Activated effector memory CD4-positive, alpha-beta T cell treated with anti-CD3 and anti-CD28 coated beads, Interleukin-2, amount 50 U/mL, for 16 hours (primary cell): ENCODE data around the gene BHLHE23.
"Not testable (repeated sequence)": the region's sequence is repeated elsewhere in the genome, so short reads cannot be mapped to it uniquely, and the experiment has no call there.

ENCODE experiments used
- DNase-seq: peaks from one replicate; pipeline ENCODE4 v3.0.0-alpha.2; 2020

BHLHE23 gene

GRCh38 chr20:63042448-63043071 lies 35.8 kb upstream of the BHLHE23 start:
- DNase-seq, result no peak

DNA sequence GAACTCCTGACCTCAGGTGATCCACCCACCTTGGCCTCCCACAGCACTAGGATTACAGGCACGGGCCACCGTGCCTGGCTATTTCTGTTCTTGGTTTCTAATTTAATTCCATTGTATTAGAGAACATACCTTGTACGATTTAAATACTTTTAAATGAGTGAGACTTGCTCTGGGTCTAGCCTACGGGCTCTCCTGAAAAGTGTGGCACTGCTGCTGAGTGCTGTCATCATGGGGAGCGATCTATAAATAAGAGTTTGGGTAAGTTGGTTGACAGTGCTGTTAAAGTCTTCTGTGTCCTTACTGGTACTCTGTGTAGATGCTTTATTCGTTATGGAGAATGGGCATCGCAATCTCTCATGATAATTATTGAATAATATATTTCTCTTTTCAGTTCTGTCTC lies 35.0 kb upstream of the BHLHE23 start:
- DNase-seq, result no peak

GRCh38 chr20:63037669-63038268 lies 31.0 kb upstream of the BHLHE23 start:
- DNase-seq, result no peak

GRCh38 chr20:63036291-63036690 lies 29.5 kb upstream of the BHLHE23 start:
- no peak for DNase-seq

GRCh38 chr20:63035603-63036185 lies 28.9 kb upstream of the BHLHE23 start:
- no peak for DNase-seq

GRCh38 chr20:63034710-63035602 lies 28.2 kb upstream of the BHLHE23 start:
- DNase-seq, result not testable (repeated sequence)

GRCh38 chr20:63033794-63034709 lies 27.3 kb upstream of the BHLHE23 start:
- DNase-seq, result peak; percentile 45

DNA sequence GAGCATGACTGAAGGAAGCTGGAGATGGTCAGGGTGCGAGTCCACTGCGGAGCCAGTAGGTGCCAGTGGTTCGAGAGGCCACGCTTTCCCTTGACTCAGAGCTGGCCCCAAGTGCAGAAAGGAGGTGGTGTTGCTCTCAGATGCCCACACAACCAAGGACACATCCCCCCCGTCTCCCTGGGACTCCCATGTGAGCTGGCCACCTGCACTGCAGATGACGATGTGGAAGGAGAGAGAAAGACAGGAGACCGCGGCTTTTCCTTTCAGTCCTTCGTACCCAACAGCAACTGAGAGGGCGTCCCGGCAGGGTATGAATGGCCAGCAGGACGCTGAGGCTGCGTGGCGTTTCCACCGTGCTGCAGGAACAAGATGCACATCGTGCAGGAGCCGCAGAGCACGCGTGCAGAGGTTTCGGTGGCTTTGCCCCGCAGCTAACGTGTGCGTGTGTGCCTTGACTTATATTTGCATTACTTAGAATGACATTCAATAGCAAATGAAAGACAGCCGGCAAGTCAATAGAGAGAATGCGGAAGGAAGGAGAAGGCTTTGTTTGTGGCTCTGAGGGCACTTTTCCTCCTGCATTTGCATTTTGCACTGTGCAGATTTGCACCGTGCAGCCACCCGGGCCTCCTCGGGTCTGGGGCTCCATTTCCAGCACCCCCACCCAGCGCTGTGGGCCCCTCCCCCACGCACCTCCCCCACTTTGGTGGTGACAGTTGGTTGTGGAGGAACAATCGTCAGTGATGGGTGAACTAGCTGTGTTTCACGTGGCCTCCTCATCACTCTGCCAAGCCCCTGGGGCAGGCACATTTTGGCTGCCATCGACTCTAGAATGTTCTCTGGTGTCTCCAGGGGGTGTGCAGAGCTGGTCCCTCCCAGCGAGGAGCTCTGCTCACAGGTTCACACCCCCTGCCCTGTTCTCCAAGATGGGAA lies 26.4 kb upstream of the BHLHE23 start:
- DNase-seq, result peak; percentile 65

- DNase-seq, result peak; percentile 54
These were observed 25.4 kb upstream of the BHLHE23 start for GRCh38 chr20:63032026-63032800.

GRCh38 chr20:63031251-63032014 lies 24.7 kb upstream of the BHLHE23 start:
- DNase-seq, result no peak

- DNase-seq, result no peak
These were observed 22.8 kb upstream of the BHLHE23 start for GRCh38 chr20:63029358-63030121.

DNA sequence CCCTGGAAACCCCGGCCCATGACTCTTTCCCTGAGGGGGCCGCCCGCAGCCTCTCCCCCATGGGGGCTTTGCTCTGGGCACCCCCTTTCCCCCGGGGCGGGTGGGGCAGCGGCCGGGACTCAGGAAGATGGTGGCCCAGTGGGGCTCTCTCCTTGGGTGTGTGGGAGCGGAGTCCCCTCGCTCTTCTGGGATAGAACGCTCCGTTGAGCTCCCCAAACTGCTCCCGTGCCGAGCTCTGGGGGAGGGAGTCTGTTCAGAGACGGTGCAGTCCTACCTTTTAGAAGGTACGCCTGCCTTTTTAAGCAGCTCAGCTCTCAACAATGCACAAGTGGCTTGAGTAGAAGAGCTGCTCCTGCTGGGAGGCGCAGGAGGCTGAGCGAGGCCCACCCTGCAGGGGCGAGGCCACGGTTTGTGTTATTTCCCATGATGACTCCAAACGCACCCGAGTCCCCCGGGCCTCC lies 21.7 kb upstream of the BHLHE23 start:
- DNase-seq, result no peak

- DNase-seq, result no peak
These were observed 21.2 kb upstream of the BHLHE23 start for GRCh38 chr20:63027922-63028389.

DNA sequence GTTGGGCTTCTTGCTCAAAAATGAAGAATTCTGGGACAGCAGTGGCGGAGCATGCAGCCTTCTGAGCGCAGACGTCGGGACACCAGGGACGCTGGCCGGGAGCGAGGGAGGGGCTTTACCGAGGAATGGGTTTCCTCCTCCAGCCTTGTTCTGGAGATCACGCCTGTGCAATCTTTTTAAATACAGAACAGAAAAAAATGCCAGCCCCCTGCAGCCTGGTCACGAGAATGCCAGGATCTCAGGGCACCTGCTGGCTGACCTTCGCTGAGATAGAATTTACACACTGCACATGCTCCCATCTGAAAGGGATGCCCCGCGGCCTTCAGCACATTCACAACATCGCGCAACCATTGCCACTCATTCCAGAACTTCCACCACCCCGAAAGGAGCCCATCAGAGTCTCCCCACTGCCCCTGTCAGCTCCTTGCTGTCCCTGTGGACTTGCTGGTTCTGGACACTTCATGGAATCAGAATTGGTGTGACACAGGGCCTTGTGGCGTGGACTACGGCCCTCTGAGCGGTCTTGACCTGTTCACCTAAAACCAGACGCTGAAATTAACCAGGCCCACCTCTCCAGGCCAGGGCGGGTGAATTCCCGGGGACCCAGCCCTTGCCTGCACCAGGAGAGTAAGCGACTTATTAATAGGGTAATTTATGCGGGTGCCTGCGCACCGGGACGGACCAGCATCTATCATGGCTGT lies 20.6 kb upstream of the BHLHE23 start:
- DNase-seq, result no peak

DNA sequence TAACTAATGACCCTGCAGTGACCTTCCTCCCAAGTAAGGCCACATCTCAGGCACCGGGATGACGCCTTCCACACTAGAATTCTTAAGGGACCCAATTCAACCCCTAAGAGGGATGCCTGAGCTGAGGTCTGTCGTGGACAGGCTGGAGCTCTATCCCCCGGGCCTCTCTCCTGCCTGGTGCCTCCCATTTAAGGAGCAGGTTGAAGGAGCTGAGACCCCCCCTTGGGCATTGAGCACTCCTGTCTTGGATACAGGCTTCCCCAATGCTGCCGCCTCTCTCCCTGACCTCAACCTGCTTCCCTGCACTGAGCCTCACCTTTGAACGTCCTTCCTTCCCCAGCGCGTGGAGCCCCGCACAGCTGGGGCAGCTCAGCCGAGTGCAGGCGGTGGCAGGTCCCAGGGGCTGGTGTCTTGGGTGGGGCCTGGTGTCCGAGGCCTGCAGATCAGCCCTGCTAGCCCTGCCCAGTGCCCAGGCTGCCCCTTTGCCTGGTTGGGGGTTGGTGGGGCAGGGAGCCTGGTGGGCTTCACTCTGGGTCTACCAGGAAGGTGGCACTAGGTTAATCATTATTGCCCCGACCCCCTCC lies 19.9 kb upstream of the BHLHE23 start:
- DNase-seq, result no peak

GRCh38 chr20:63025534-63026331 lies 19.0 kb upstream of the BHLHE23 start:
- no peak for DNase-seq
